ENCODE data around the gene MCAT.

The MCAT gene, protein sequence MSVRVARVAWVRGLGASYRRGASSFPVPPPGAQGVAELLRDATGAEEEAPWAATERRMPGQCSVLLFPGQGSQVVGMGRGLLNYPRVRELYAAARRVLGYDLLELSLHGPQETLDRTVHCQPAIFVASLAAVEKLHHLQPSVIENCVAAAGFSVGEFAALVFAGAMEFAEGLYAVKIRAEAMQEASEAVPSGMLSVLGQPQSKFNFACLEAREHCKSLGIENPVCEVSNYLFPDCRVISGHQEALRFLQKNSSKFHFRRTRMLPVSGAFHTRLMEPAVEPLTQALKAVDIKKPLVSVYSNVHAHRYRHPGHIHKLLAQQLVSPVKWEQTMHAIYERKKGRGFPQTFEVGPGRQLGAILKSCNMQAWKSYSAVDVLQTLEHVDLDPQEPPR

DNA sequence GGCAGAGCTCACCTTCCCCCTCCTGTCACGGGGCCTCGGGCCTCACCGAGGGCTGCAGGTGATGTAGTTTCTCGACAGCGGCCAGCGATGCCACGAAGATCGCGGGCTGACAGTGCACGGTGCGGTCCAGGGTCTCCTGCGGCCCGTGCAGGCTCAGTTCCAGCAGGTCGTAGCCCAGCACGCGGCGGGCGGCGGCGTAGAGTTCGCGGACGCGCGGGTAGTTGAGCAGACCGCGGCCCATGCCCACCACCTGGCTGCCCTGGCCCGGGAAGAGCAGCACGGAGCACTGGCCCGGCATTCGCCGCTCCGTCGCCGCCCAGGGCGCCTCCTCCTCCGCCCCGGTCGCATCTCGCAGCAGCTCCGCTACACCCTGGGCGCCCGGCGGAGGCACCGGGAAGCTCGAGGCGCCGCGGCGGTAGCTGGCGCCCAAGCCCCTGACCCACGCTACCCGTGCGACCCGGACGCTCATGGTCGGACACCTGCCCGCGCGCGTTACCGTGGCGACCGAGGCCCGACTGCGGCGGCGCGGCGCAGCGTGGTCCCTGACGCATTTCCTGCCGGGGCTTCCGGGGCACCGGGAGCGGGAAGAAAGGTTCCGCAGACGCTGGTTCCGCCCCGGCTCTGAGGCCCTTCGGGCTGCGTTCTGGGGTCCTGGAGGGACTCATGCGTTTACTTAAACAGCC lies at the start of gene MCAT:
MCAT (minus strand) TSS at position 519 of the 683 bp plus-strand sequence; CDS start at position 469, 50 bp downstream.
- peak; percentile 88 for DNase-seq (ENCODE audit: low spot score)

- no peak for DNase-seq (ENCODE audit: low spot score)
Measured at GRCh38 chr22:43191831-43192230, 48.6 kb upstream of the MCAT start.

- DNase-seq (ENCODE audit: low spot score) = no peak
Measured at GRCh38 chr22:43188829-43189545, 45.8 kb upstream of the MCAT start.

- DNase-seq (ENCODE audit: low spot score) = peak; percentile 96
Measured at GRCh38 chr22:43187171-43188099, 44.2 kb upstream of the MCAT start.

DNA sequence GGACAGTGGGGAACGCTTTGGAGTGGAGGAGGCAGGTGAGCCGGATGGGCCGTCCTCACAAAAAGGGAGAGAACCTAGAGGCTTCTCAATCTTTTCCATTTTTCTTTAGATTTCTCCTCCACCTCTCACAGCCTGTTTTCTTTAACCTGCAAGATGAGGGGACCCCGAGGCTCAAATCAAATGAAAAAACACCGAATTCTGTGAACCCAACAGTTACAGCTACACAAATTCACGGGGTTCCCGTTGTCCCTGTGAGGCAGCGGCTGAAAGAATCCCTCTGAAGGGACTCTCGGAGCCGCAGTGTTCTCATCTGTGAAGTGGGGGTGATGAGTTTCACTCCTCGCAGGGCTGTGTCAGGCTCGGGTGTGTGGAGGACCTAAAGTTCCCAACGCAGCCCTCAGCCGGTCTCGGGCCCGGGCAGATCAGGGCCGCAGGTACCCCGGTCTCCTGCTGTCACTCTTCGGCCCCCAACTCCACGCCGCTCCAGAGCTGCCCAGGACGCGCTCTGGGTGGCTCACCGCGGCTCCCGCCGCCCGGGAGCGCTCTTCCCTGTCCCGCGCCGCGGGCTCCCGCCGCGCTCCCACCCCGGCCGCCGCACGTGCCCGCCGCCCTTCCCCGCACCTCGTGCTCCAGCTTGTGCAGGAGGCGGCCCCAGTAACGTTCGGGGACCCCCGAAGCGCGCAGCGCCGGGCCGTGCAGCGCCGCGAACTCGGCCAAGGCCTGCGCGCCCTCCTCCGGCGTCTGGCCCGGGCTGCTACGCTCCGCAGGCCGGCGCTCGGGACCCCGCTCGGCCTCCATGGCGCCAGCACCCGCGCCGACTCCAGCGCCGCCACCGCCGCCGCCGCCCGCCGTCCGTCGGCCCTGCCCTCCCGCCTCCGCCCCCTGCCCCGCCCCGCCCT lies 43.3 kb upstream of the MCAT start, which contains the start of gene TTLL12:
TTLL12 (minus strand) TSS at position 863 of the 899 bp plus-strand sequence; CDS start at position 798, 65 bp downstream.
- peak; percentile 66 for DNase-seq (ENCODE audit: low spot score)

GRCh38 chr22:43185860-43186261 lies 42.7 kb upstream of the MCAT start:
- DNase-seq (ENCODE audit: low spot score) = peak; percentile 47

DNA sequence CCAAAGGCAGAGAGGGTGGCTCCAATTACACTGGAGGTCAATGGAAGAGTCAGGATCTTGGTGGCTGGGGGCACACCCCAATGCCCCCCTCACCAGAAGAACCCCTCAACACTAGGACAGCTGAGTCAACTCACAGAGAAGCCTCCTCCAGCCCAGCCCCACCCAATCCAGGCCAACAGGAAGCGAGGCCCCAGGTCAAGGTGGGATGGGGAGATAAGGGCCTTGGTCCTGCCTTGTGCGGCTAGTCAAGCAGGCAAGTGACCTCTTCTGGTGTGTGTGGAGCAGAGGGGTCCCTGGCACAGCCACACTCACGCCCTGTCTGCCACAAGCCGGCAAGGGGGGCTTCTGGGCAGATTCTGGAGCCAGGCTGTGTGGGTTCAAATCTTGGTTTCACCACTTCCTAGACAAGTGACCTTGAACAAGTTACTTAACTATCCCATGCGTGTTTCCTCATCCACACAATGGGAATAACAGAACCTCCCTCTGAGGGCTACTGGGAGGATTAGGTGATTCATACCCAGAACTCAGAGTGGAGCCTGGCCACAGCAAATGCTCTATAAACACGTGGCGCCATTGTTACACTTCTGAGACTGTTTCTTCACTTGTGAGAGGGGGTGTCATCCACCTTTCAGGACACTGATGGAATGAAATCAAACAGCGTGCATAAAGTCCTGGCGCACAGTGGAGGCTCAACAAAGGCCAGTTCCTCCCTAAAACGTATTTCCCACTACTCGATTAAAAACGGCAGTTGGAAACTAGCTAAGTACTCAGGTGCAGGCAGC lies 40.5 kb upstream of the MCAT start:
- DNase-seq (ENCODE audit: low spot score) = no peak

DNA sequence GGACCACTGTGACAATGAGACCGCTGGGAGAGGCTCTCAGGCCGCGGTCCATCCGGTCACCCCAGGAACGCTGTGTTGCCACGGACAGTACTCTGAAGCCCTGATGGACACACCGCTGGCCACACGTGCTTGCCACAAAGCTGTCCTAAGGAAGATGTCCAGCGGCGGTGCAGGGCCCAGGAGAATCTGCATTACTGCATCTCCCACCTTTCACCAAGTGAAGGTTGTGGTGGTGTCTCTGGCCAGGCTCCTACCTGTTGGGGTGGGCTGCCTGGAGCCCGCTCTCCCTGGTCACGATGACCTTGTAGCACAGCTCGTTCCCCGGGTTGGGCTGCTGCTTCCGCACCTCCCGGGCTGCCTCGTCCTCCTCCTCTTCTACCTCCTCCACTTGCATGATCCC lies 39.5 kb upstream of the MCAT start:
- DNase-seq (ENCODE audit: low spot score) = no peak

GRCh38 chr22:43182118-43182517 lies 38.9 kb upstream of the MCAT start:
- no peak for DNase-seq (ENCODE audit: low spot score)

- DNase-seq (ENCODE audit: low spot score) = no peak
Measured at GRCh38 chr22:43181321-43182076, 38.3 kb upstream of the MCAT start.

- DNase-seq (ENCODE audit: low spot score) = no peak
Measured at GRCh38 chr22:43180670-43181069, 37.5 kb upstream of the MCAT start.

DNA sequence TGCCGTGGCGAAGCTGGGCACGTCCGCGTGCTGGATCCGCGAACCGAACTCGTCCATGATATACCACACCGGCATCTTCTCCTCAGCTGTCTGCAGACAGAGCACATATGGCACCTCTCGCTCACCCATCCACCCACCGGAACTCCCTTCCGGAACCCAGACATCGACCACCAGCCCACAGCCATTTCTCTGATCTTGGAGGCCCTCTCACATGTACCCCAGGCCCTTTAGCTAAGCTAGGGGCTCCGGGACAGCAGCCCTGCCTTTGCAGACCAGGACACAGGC lies 36.7 kb upstream of the MCAT start:
- DNase-seq (ENCODE audit: low spot score) = no peak

- no peak for DNase-seq (ENCODE audit: low spot score)
Measured at GRCh38 chr22:43179146-43179910, 36.1 kb upstream of the MCAT start.

- DNase-seq (ENCODE audit: low spot score) = no peak
Measured at GRCh38 chr22:43177479-43177878, 34.3 kb upstream of the MCAT start.

GRCh38 chr22:43176090-43176489 lies 32.9 kb upstream of the MCAT start:
- DNase-seq (ENCODE audit: low spot score) = no peak

DNA sequence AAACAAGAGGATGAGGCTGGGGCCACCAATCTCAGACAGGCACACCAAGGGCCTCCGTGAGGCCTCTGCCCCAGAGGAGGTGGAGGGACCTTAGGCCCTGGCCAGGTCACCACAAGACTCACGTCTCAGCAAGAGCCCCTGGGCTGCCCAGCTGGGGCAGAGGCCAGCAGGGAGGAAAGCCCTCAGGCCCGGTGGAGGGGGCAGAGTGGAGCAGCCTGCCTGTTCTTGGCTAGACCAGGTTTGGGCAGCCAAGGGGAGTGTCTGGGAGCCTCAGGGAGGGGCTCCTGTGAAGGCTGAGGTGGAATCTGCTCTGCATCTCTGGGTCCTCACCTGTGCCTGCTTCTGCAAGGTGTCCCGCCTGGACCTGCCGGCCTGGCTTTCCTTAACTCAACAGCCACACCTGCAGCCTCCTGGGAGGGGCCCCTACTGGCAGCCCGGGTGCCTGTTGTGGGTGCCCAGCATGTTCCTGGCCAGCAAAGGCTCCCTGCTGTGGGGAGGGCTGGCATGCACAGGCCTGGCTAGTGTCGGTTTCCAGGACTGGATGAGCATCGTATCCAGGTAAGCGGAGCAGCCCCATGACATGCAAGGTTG lies 31.8 kb upstream of the MCAT start:
- no peak for DNase-seq (ENCODE audit: low spot score)

DNA sequence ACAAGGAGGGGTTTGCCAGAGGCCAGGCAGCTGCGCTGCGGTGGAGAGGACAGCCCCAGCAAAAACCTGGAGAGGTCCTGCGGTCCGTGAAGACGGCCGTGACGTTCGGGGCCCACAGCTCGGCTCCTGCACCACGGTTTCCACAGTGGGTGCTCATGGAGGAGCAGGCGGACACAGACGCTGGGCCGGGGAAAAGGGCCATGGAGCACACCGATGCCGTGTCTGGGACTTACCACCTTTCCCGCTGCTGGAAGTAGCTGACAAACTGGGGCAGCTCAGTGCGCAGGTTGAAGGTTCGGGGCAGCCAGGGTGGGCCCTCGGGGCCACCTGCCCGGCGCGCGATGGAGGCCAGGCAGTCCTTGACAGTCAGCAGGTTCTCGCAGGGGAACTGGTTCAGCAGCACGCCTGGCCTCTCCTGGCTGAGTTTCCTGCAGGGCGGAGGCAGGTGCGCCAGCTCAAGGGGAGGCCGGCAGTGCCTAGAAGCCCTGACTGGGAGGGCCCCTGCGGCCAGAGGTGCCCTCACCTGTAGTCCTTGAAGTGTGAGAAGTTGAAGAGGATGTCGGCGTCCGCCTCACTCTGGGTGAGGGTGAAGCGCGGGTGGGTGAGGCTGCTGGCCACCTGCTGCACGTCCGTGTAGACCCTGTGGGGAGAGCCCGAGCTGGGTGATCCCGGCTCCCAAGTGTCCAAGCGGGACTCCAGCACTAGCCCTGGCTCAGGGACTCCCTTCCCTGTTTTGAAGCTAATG lies 30.9 kb upstream of the MCAT start:
- no peak for DNase-seq (ENCODE audit: low spot score)
